ENCODE measurements around the gene NSG1. TPM values are rescaled to one million over a fixed set of nuclear protein-coding genes. Genes with fewer than 3 reads are reported as not detected.

The NSG1 gene
- total and polyA plus RNA-seq, 9 of the 15 experiments (the other 6 are each of a cell fraction or from before 2014, with no cell fraction given): not detected

GRCh38 chr4:4343038-4343437 is 43.9 kb upstream of the NSG1 start:
- no peak overlapping the region for H3K4me2 ChIP-seq (ENCODE audit: insufficient read depth, low read length)
- TF ChIP-seq SRSF3 (IDR thresholded peaks at IDR 0.05; ENCODE audit: insufficient read depth, low read length) (no peak), ZNF24 (IDR thresholded peaks at IDR 0.05) (peak; percentile 51; the same call in 1 of the 2 replicates)
- H3K9ac ChIP-seq (ENCODE audit: insufficient read depth in 1 of 2, low read depth in 2 of 2, low read length in 2 of 2): no peak overlapping the region
- no peak overlapping the region for H2AFZ ChIP-seq (ENCODE audit: low read depth, low read length)
- no peak overlapping the region for H3K4me3 ChIP-seq
- 16% methylated on average over 5 of the region's 5 CpGs for WGBS (ENCODE audit: insufficient coverage, low coverage, missing lambda C conversion rate)
- no peaks in the 10 kb centered on the region for H3K9me1 ChIP-seq (ENCODE audit: control insufficient read depth, insufficient read depth, low read length)
- BruUV-seq (replicated peaks): no TSS peak
- CTCF ChIA-PET (ENCODE audit: low intra/inter-chr PET ratio): no interaction called here
- ATAC-seq: no peak
- no peak overlapping the region for H3K27ac ChIP-seq (ENCODE audit: extremely low read depth, low read depth, low read length)
- DNase-seq (ENCODE audit: extremely low read depth in 1 of 4, low spot score in 3 of 4): no peak
- H4K20me1 ChIP-seq (replicated peaks; ENCODE audit: control insufficient read depth, insufficient read depth, low read length): no peaks in the 10 kb centered on the region
- POLR2A ChIA-PET: no interaction called here
- in situ Hi-C loops (cut with MboI) (no loop called here), intact Hi-C loops (cut with micrococcal nuclease) (no loop called here)
- H3K27me3 ChIP-seq (ENCODE audit: control insufficient read depth in 2 of 2, insufficient read depth in 2 of 2, low read length in 2 of 2): peaks cover 22 to 43% of the 10 kb centered on the region in 2 experiments; a peak in 4 of 5 replicates
- H3K9me3 ChIP-seq (replicated peaks; ENCODE audit: control insufficient read depth, insufficient read depth, low read depth, low read length): no peaks in the 10 kb centered on the region; the same call in 1 of the 2 replicates
- H3K79me2 ChIP-seq (ENCODE audit: control insufficient read depth, insufficient read depth, low read length): no peaks in the 10 kb centered on the region
- peaks cover 16 to 18% of the 10 kb centered on the region in 2 experiments; a peak in 4 of 5 replicates for H3K4me1 ChIP-seq (replicated peaks in 1 of 2; ENCODE audit: control insufficient read depth in 2 of 2, insufficient read depth in 2 of 2, low read length in 2 of 2)
- H3K36me3 ChIP-seq (ENCODE audit: control insufficient read depth, insufficient read depth, low read length): no peaks in the 10 kb centered on the region
- no peak for FAIRE-seq

- FAIRE-seq: no peak
- peaks cover 3 to 4% of the 10 kb centered on the region in 2 experiments; a peak in 4 of 5 replicates for H3K4me1 ChIP-seq (replicated peaks in 1 of 2; ENCODE audit: control insufficient read depth in 2 of 2, insufficient read depth in 2 of 2, low read length in 2 of 2)
Observed at GRCh38 chr4:4344915-4345527, 41.9 kb upstream of the NSG1 start.

More at GRCh38 chr4:4344915-4345527, 41.9 kb upstream of the NSG1 start:
- Histone ChIP-seq H2AFZ (ENCODE audit: low read depth, low read length) (no peak overlapping the region), H3K79me2 (ENCODE audit: control insufficient read depth, insufficient read depth, low read length) (no peaks in the 10 kb centered on the region), H3K9me1 (ENCODE audit: control insufficient read depth, insufficient read depth, low read length) (no peaks in the 10 kb centered on the region), H3K4me2 (ENCODE audit: insufficient read depth, low read length) (no peak overlapping the region), H3K27ac (ENCODE audit: extremely low read depth, low read depth, low read length) (no peak overlapping the region), H3K27me3 (ENCODE audit: control insufficient read depth in 2 of 2, insufficient read depth in 2 of 2, low read length in 2 of 2) (peaks cover 26 to 43% of the 10 kb centered on the region in 2 experiments; a peak in 4 of 5 replicates), H3K36me3 (ENCODE audit: control insufficient read depth, insufficient read depth, low read length) (no peaks in the 10 kb centered on the region), H3K4me3 (no peak overlapping the region), H3K9ac (ENCODE audit: insufficient read depth in 1 of 2, low read depth in 2 of 2, low read length in 2 of 2) (no peak overlapping the region), H3K9me3 (replicated peaks; ENCODE audit: control insufficient read depth, insufficient read depth, low read depth, low read length) (no peaks in the 10 kb centered on the region; the same call in 1 of the 2 replicates), H4K20me1 (replicated peaks; ENCODE audit: control insufficient read depth, insufficient read depth, low read length) (no peaks in the 10 kb centered on the region)
- ATAC-seq: no peak
- ChIA-PET POLR2A (no interaction called here), CTCF (ENCODE audit: low intra/inter-chr PET ratio) (no interaction called here)
- 31% methylated on average over 14 of the region's 14 CpGs for WGBS (ENCODE audit: insufficient coverage, low coverage, missing lambda C conversion rate)
- intact Hi-C loops (cut with micrococcal nuclease): no loop called here
- in situ Hi-C loops (cut with MboI): no loop called here
- no TSS peak for BruUV-seq (replicated peaks)
- no peak for DNase-seq (ENCODE audit: extremely low read depth in 1 of 4, low spot score in 3 of 4)
- TF ChIP-seq RBM15 (IDR thresholded peaks at IDR 0.05; ENCODE audit: insufficient read depth, low read length) (no peak), ZNF57 (CRISPR knock-in tag; IDR thresholded peaks at IDR 0.05) (no peak), MAFG (tag; conservative IDR thresholded peaks at IDR 0.05) (0 out of 2 replicates have a peak, but pooled peaks have one; percentile 23)
